GM18867 (cell line): ENCODE measurements around the gene LDLRAD4.

Experiments used
- ATAC-seq: cut with Tn5 transposase; IDR thresholded peaks from one replicate; pipeline ENCODE4 v1.9.1; 2021; ENCODE audit warnings: mild to moderate bottlenecking, moderate library complexity; ENCODE audit not compliant: unreplicated experiment

The LDLRAD4 gene

GRCh38 chr18:13399511-13399910 is 181.0 kb downstream of the LDLRAD4 start:
- ATAC-seq = no peak

- no peak for ATAC-seq
Observed at GRCh38 chr18:13400636-13401315, 182.2 kb downstream of the LDLRAD4 start.

- ATAC-seq = no peak
Observed at GRCh38 chr18:13401404-13401803, 182.8 kb downstream of the LDLRAD4 start.

- no peak for ATAC-seq
Observed at GRCh38 chr18:13401826-13402225, 183.3 kb downstream of the LDLRAD4 start.

- ATAC-seq = no peak
Observed at GRCh38 chr18:13403786-13404549, 185.4 kb downstream of the LDLRAD4 start.

GRCh38 chr18:13405305-13406038 is 186.9 kb downstream of the LDLRAD4 start:
- no peak for ATAC-seq

GRCh38 chr18:13406049-13406615 is 187.6 kb downstream of the LDLRAD4 start:
- ATAC-seq = no peak

GRCh38 chr18:13406736-13407135 is 188.2 kb downstream of the LDLRAD4 start:
- ATAC-seq = no peak

- no peak for ATAC-seq
Observed at GRCh38 chr18:13407484-13407883, 188.9 kb downstream of the LDLRAD4 start.

- no peak for ATAC-seq
Observed at GRCh38 chr18:13409026-13409425, 190.5 kb downstream of the LDLRAD4 start.

GRCh38 chr18:13409997-13410396 is 191.4 kb downstream of the LDLRAD4 start:
- no peak for ATAC-seq

- ATAC-seq = no peak
Observed at GRCh38 chr18:13410471-13410870, 191.9 kb downstream of the LDLRAD4 start.

- no peak for ATAC-seq
Observed at GRCh38 chr18:13412017-13412416, 193.5 kb downstream of the LDLRAD4 start.

GRCh38 chr18:13412901-13413300 is 194.3 kb downstream of the LDLRAD4 start:
- no peak for ATAC-seq

GRCh38 chr18:13414102-13414501 is 195.5 kb downstream of the LDLRAD4 start:
- ATAC-seq = no peak

GRCh38 chr18:13414521-13414920 is 196.0 kb downstream of the LDLRAD4 start:
- ATAC-seq = no peak

- ATAC-seq = no peak
Observed at GRCh38 chr18:13415736-13416135, 197.2 kb downstream of the LDLRAD4 start.

GRCh38 chr18:13416208-13416607 is 197.6 kb downstream of the LDLRAD4 start:
- no peak for ATAC-seq

- ATAC-seq = no peak
Observed at GRCh38 chr18:13416848-13417247, 198.3 kb downstream of the LDLRAD4 start.

- ATAC-seq = no peak
Observed at GRCh38 chr18:13418013-13418710, 199.6 kb downstream of the LDLRAD4 start.
